GM12875 (cell line): ENCODE results near the gene TP53I11.

Source experiments
- H3K4me3 ChIP-seq: one replicate; pipeline ENCODE4 v1.5.1; 2011; ENCODE audit warnings: low read depth, low read length, control low read depth
- CTCF ChIP-seq: IDR thresholded peaks from 2 replicates; pipeline ENCODE4 v1.5.1; 2011; ENCODE audit warnings: low read depth, mild to moderate bottlenecking, control low read depth, inconsistent platforms, low read length, moderate library complexity, borderline replicate concordance; ENCODE audit not compliant: insufficient read depth

Gene TP53I11

GRCh38 chr11:44938066-44938691, 12.5 kb downstream of the TP53I11 start:
- TF ChIP-seq CTCF, result no peak
- H3K4me3 ChIP-seq, result no peak overlapping the region

- H3K4me3 ChIP-seq, result no peak overlapping the region
- no peak for TF ChIP-seq CTCF
Measured at GRCh38 chr11:44936951-44937543, 13.6 kb downstream of the TP53I11 start.

- H3K4me3 ChIP-seq, result no peak overlapping the region
- TF ChIP-seq CTCF, result peak; percentile 91
Measured at GRCh38 chr11:44936525-44936924, 14.2 kb downstream of the TP53I11 start.

GRCh38 chr11:44934735-44935250, 15.9 kb downstream of the TP53I11 start:
- no peak overlapping the region for H3K4me3 ChIP-seq
- no peak for TF ChIP-seq CTCF

GRCh38 chr11:44934110-44934509, 16.6 kb downstream of the TP53I11 start:
- H3K4me3 ChIP-seq, result no peak overlapping the region
- no peak for TF ChIP-seq CTCF

- TF ChIP-seq CTCF, result no peak
- no peak overlapping the region for H3K4me3 ChIP-seq
Measured at GRCh38 chr11:44931466-44931865, 19.2 kb downstream of the TP53I11 start.

GRCh38 chr11:44930588-44931302, 19.9 kb downstream of the TP53I11 start:
- no peak for TF ChIP-seq CTCF
- H3K4me3 ChIP-seq, result no peak overlapping the region
